K562 (cell line): Measurements from ENCODE around the gene PPA2. TPM values are rescaled to one million over a fixed set of nuclear protein-coding genes. Genes with fewer than 3 reads are reported as not detected.

ENCODE experiments used
- ATAC-seq: fragments of 200-7000 bp; cut with Tn5 transposase; 3 replicates; pipeline ENCODE4 v1.9.1; 2020; ENCODE audit warnings: moderate library complexity
- BruUV-seq: library from RNA; stranded (reverse); fragments of 400-500 nt; replicated peaks from 2 replicates; lab custom pipeline; 2021; lab: Mats Ljungman, UMichigan
- CTCF ChIA-PET: fragments of 300-600 bp; formaldehyde crosslinking; extraction: SDS; loops from one replicate; lab custom pipeline; 2021; ENCODE audit warnings: low intra/inter-chr PET ratio; lab: Yijun Ruan, JAX
- POLR2A ChIA-PET: fragments of 300-600, 350-650 bp; sonication (Branson Sonifier 250); formaldehyde crosslinking; extraction: SDS; loops from one replicate; lab custom pipeline; 2021; ENCODE audit warnings: antibody characterized with exemption, inconsistent platforms; lab: Yijun Ruan, JAX
- DNase-seq, 4 experiments: peaks; one replicate each; pipeline versions ENCODE4 v3.0.0 to v3.0.0-alpha.2; 2011 to 2018; ENCODE audit warnings: low spot score in 3 of 4, mixed read lengths in 3 of 4; ENCODE audit errors: extremely low read depth in 1 of 4
- FAIRE-seq: peaks from 2 replicates; lab custom pipeline; 2011; peaks lifted over from hg19 to GRCh38; lab: Jason Lieb, UNC
- H2AFZ ChIP-seq: 2 replicates; pipeline ENCODE4 v1.6.0; 2011; ENCODE audit warnings: low read depth, low read length, control low read depth, inconsistent platforms
- H3K27ac ChIP-seq: fragments of 200-600 bp; 3 replicates; pipeline ENCODE4 v1.8.0; 2011; ENCODE audit warnings: low read depth, mild to moderate bottlenecking, control low read depth, inconsistent platforms, low read length, moderate library complexity, mixed read lengths; ENCODE audit errors: extremely low read depth
- H3K27me3 ChIP-seq, 2 experiments: fragments of 300-600 bp in 1 of 2; 2 replicates in 1 of 2; 3 replicates in 1 of 2; pipeline versions ENCODE4 v1.6.0 to v1.8.0; 2011; ENCODE audit warnings: inconsistent platforms in 2 of 2, low read length in 2 of 2, mild to moderate bottlenecking in 1 of 2, mixed read lengths in 1 of 2, moderate library complexity in 1 of 2; ENCODE audit not compliant: control insufficient read depth in 2 of 2, insufficient read depth in 2 of 2
- H3K36me3 ChIP-seq: fragments of 300-600 bp; 3 replicates; pipeline ENCODE4 v1.8.0; 2011; ENCODE audit warnings: mild to moderate bottlenecking, low read length, inconsistent platforms; ENCODE audit not compliant: control insufficient read depth, insufficient read depth
- H3K4me1 ChIP-seq, 2 experiments: fragments of 200-600 bp in 1 of 2; replicated peaks in 1 of 2; 2 replicates in 1 of 2; 3 replicates in 1 of 2; pipeline versions ENCODE4 v1.5.1 to v1.8.0; 2011; ENCODE audit warnings: inconsistent platforms in 2 of 2, low read length in 2 of 2, mild to moderate bottlenecking in 1 of 2, mixed read lengths in 1 of 2, moderate library complexity in 1 of 2; ENCODE audit not compliant: control insufficient read depth in 2 of 2, insufficient read depth in 2 of 2
- H3K4me2 ChIP-seq: 2 replicates; pipeline ENCODE4 v1.6.1; 2011; ENCODE audit warnings: low read length, control low read depth, inconsistent platforms, mixed read lengths; ENCODE audit not compliant: insufficient read depth
- H3K4me3 ChIP-seq: fragments of 200-600 bp; sonication (generic), shearing (Covaris generic); 2 replicates; pipeline ENCODE4 v1.5.1; 2016; ENCODE audit warnings: control low read depth, inconsistent platforms
- H3K79me2 ChIP-seq: fragments of 200-600 bp; 3 replicates; pipeline ENCODE4 v1.8.0; 2011; ENCODE audit warnings: low read length, inconsistent platforms; ENCODE audit not compliant: control insufficient read depth, insufficient read depth
- H3K9ac ChIP-seq, 2 experiments: 2 replicates each; pipeline versions ENCODE4 v1.6.0 to v1.6.1; 2011; ENCODE audit warnings: low read depth in 2 of 2, low read length in 2 of 2, control low read depth in 1 of 2, inconsistent platforms in 1 of 2, mild to moderate bottlenecking in 1 of 2, mixed read lengths in 1 of 2; ENCODE audit not compliant: insufficient read depth in 1 of 2
- H3K9me1 ChIP-seq: one replicate; pipeline ENCODE4 v1.6.0; 2011; ENCODE audit warnings: inconsistent platforms, mild to moderate bottlenecking, low read length, moderate library complexity; ENCODE audit not compliant: control insufficient read depth, insufficient read depth
- H3K9me3 ChIP-seq: replicated peaks from 2 replicates; pipeline ENCODE4 v1.5.1; 2011; ENCODE audit warnings: low read depth, low read length, inconsistent platforms; ENCODE audit not compliant: control insufficient read depth, insufficient read depth
- H4K20me1 ChIP-seq: replicated peaks from 2 replicates; pipeline ENCODE4 v1.6.1; 2011; ENCODE audit warnings: low read length, inconsistent platforms, mixed read lengths; ENCODE audit not compliant: control insufficient read depth, insufficient read depth
- BRD4 ChIP-seq: fragments of 200-600 bp; sonication (generic); IDR thresholded peaks from 2 replicates; pipeline ENCODE4 v1.6.1; 2017; ENCODE audit warnings: inconsistent platforms
- CHCHD3 ChIP-seq: fragments of 250-450 bp; sonication (Bioruptor Pico); IDR thresholded peaks from 2 replicates; pipeline ENCODE4 v2.1.2; 2022; ENCODE audit warnings: mild to moderate bottlenecking
- MAFG ChIP-seq: fragments of 450-650 bp; conservative IDR thresholded peaks from 2 replicates; pipeline ENCODE4 v1.6.1; 2016; ENCODE audit warnings: missing genetic modification characterization, missing compliant biosample characterization
- NFIC ChIP-seq: fragments of 450-650 bp; IDR thresholded peaks from 2 replicates; pipeline ENCODE4 v1.6.1; 2017; ENCODE audit warnings: mild to moderate bottlenecking, inconsistent platforms
- NONO ChIP-seq, 2 experiments: fragments of 200-400 bp in 1 of 2; fragments of 450-650 bp in 1 of 2; formaldehyde crosslinking in 1 of 2; IDR thresholded peaks; 2 replicates each; pipeline ENCODE4 v1.6.1; 2017; ENCODE audit warnings: low read depth in 2 of 2, mild to moderate bottlenecking in 2 of 2, moderate library complexity in 2 of 2, low read length in 1 of 2
- RAD51 ChIP-seq: fragments of 450-650 bp; IDR thresholded peaks from 2 replicates; pipeline ENCODE4 v1.7.1; 2016; ENCODE audit warnings: low read depth, mild to moderate bottlenecking, borderline replicate concordance
- ZBTB8A ChIP-seq: fragments of 450-650 bp; IDR thresholded peaks from 2 replicates; pipeline ENCODE4 v1.6.1; 2018; ENCODE audit warnings: mild to moderate bottlenecking, moderate library complexity; ENCODE audit not compliant: partially characterized antibody
- WGBS: fragments of 100-300 bp; shearing (Covaris generic); methylation state at CpG from one replicate; pipeline ENCODE4 v1.1.6; 2016; ENCODE audit warnings: low coverage, mixed read lengths; ENCODE audit not compliant: insufficient coverage; ENCODE audit errors: missing lambda C conversion rate; 5-methylcytosine and 5-hydroxymethylcytosine counted together
- in situ Hi-C: fragments of 300-500 bp; cut with MboI; formaldehyde crosslinking; loops from 4 replicates; pipeline ENCODE4 v1.15.0; 2018; ENCODE audit warnings: inconsistent platforms, mixed read lengths
- intact Hi-C: fragments of 100-400 bp; cut with micrococcal nuclease; formaldehyde crosslinking; loops from 2 replicates; pipeline ENCODE4 v1.14.2; 2022
- polyA plus RNA-seq, 8 experiments: library from polyadenylated mRNA; depleted of rRNA in 4 of 8; stranded (reverse) in 5 of 8; unstranded in 3 of 8; fragments of >200 nt; fragmentation: Nextera tagmentation in 2 of 8; fragmentation: Illumina TruSeq in 1 of 8; extraction: Ambion mirVana in 2 of 8; extraction: Trizol in 1 of 8; gene quantifications; 2 replicates each; pipeline versions ENCODE4 v1.2.1 to v1.2.3, GENCODE V29; 2011 to 2014; ENCODE audit warnings: inconsistent platforms in 1 of 8, missing spikeins in 1 of 8
- total RNA-seq, 7 experiments: library from RNA; depleted of rRNA in 6 of 7; stranded (reverse); fragments of >200 nt in 6 of 7; fragmentation: Illumina TruSeq in 2 of 7; extraction: Trizol in 2 of 7; gene quantifications; 2 replicates each; pipeline versions ENCODE4 v1.2.1 to v1.2.3, GENCODE V29; 2011 to 2021; ENCODE audit warnings: low replicate concordance in 1 of 7
- TF ChIP-seq, protein P1 (sequence below): sonication (generic); formaldehyde crosslinking; IDR thresholded peaks from 2 replicates; pipeline ENCODE4 v1.8.1; 2023; ENCODE audit warnings: mild to moderate bottlenecking, missing genetic modification reagents

The PPA2 gene
- total and polyA plus RNA-seq, 9 of the 15 experiments (the other 6 are each of a cell fraction or from before 2014, with no cell fraction given) = 48.3 to 190 (median 109) TPM

DNA sequence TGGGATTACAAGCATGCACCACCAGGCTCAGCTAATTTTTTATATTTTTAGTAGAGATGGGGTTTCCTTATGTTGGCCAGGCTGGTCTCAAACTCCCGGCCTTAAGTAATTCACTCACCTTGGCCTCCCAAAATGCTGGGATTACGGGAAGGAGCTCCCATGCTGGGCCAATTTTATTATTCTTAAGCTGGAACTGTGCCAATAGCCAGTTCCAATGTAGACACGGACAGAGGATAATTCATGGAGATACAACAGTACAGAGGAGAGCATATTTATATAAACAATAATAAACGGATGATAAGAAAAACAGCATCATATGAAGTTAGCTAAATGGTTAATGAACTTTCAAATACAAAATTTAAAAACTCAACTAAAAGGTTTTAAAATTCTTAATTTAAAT lies 87.8 kb downstream of the PPA2 start:
- no TSS peak for BruUV-seq
- 83% methylated on average over 4 of the region's 4 CpGs for WGBS
- ChIA-PET CTCF (no interaction called here), POLR2A (interaction anchor here (0.8 kb wide), 1 partner anchor 9 kb away, joined by 3 read pairs; no protein-coding TSS in a partner anchor)
- no peaks in the 10 kb centered on the region for H3K27me3 ChIP-seq
- peaks cover 26% of the 10 kb centered on the region; the same call in 1 of the 3 replicates for H3K36me3 ChIP-seq
- no peaks in the 10 kb centered on the region for H3K9me1 ChIP-seq
- H3K9ac ChIP-seq = no peak overlapping the region
- peak; percentile 67 for TF ChIP-seq NFIC
- no peak for TF ChIP-seq MAFG (tag)
- no peaks in the 10 kb centered on the region for H4K20me1 ChIP-seq
- H2AFZ ChIP-seq = no peak overlapping the region
- ATAC-seq = no peak
- in situ Hi-C loops (no loop called here), intact Hi-C loops (no loop called here)
- H3K27ac ChIP-seq = no peak overlapping the region
- H3K9me3 ChIP-seq = no peaks in the 10 kb centered on the region
- no peaks in the 10 kb centered on the region for H3K79me2 ChIP-seq
- no peak overlapping the region for H3K4me2 ChIP-seq
- no peak for DNase-seq
- FAIRE-seq = no peak
- H3K4me3 ChIP-seq = no peak overlapping the region
- no peaks in the 10 kb centered on the region for H3K4me1 ChIP-seq

DNA sequence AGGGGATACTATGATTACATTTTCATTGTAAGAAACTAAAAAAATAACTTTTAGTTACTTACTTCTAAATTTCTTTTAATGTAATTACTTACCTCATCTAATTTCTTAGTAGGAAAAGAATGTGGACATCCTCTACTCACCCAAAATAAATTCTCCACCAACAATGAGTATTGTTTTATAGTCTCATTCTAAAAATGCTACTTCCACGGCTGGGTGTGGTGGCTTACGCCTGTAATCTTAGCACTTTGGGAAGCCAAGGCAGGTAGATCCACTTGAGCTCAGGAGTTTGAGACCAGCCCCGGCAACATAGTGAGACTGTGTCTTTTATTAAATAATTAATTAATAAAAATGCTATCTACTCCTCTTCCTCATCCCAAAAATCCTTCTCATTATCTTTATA lies 99.8 kb downstream of the PPA2 start:
- in situ Hi-C loops (no loop called here), intact Hi-C loops (no loop called here)
- no peak overlapping the region for H3K27ac ChIP-seq
- no peak overlapping the region for H3K4me2 ChIP-seq
- no peaks in the 10 kb centered on the region for H3K79me2 ChIP-seq
- H3K27me3 ChIP-seq = no peaks in the 10 kb centered on the region
- DNase-seq = no peak
- no peak for ATAC-seq
- no peaks in the 10 kb centered on the region for H3K9me1 ChIP-seq
- no peak overlapping the region for H3K4me3 ChIP-seq
- 94% methylated on average over 3 of the region's 3 CpGs for WGBS
- CTCF ChIA-PET = no interaction called here
- no peaks in the 10 kb centered on the region for H3K4me1 ChIP-seq
- no peaks in the 10 kb centered on the region for H3K9me3 ChIP-seq
- POLR2A ChIA-PET = no interaction called here
- FAIRE-seq = no peak
- H2AFZ ChIP-seq = no peak overlapping the region
- no peaks in the 10 kb centered on the region for H4K20me1 ChIP-seq
- no peaks in the 10 kb centered on the region for H3K36me3 ChIP-seq
- no peak for TF ChIP-seq CHCHD3 (CRISPR knock-in tag)
- TF ChIP-seq ZBTB8A = no peak
- TF ChIP-seq BRD4 = no peak
- no peak for TF ChIP-seq RAD51
- no peak for TF ChIP-seq NONO (IDR thresholded peaks at IDR 0.05; ENCODE audit: low read depth in 2 of 2, low read length in 1 of 2)
- TF ChIP-seq, protein P1, sequence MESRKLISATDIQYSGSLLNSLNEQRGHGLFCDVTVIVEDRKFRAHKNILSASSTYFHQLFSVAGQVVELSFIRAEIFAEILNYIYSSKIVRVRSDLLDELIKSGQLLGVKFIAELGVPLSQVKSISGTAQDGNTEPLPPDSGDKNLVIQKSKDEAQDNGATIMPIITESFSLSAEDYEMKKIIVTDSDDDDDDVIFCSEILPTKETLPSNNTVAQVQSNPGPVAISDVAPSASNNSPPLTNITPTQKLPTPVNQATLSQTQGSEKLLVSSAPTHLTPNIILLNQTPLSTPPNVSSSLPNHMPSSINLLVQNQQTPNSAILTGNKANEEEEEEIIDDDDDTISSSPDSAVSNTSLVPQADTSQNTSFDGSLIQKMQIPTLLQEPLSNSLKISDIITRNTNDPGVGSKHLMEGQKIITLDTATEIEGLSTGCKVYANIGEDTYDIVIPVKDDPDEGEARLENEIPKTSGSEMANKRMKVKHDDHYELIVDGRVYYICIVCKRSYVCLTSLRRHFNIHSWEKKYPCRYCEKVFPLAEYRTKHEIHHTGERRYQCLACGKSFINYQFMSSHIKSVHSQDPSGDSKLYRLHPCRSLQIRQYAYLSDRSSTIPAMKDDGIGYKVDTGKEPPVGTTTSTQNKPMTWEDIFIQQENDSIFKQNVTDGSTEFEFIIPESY = no peak
- TF ChIP-seq, all 486 proteins: peak for 0
- no TSS peak for BruUV-seq
- H3K9ac ChIP-seq = no peak overlapping the region
